Mononuclear cell (primary cell): ENCODE data around the gene MYBPC3. TPM values are rescaled to one million over a fixed set of nuclear protein-coding genes. Genes with fewer than 3 reads are reported as not detected.
"Not testable (repeated sequence)": the region's sequence is repeated elsewhere in the genome, so short reads cannot be mapped to it uniquely, and the experiment has no call there.

Experiments used
- H3K27me3 ChIP-seq: 2 replicates; pipeline ENCODE4 v1.6.0; 2011; ENCODE audit warnings: low read length, control low read depth; ENCODE audit not compliant: insufficient read depth
- H3K4me1 ChIP-seq: 2 replicates; pipeline ENCODE4 v1.5.1; 2011; ENCODE audit warnings: mild to moderate bottlenecking, low read length, control low read depth; ENCODE audit not compliant: insufficient read depth
- H3K4me3 ChIP-seq: 2 replicates; pipeline ENCODE4 v1.5.1; 2011; ENCODE audit warnings: mild to moderate bottlenecking, low read length, moderate library complexity
- H3K9me3 ChIP-seq: 2 replicates; pipeline ENCODE4 v1.5.1; 2011; ENCODE audit warnings: low read depth, mild to moderate bottlenecking, control low read depth, low read length
- total RNA-seq: library from RNA; depleted of rRNA; stranded (reverse); fragments of >200 nt; gene quantifications from one replicate; pipeline ENCODE4 v1.2.3, GENCODE V29; 2012

MYBPC3 gene
- total RNA-seq, 1 donor = 0.21 TPM

- Histone ChIP-seq H3K4me1 (no peaks in the 10 kb centered on the region), H3K4me3 (no peak overlapping the region), H3K9me3 (no peaks in the 10 kb centered on the region), H3K27me3 (no peaks in the 10 kb centered on the region)
Measured at GRCh38 chr11:47329431-47329986, 23.0 kb downstream of the MYBPC3 start.

- no peak overlapping the region for H3K4me3 ChIP-seq
- no peaks in the 10 kb centered on the region for H3K27me3 ChIP-seq
- H3K4me1 ChIP-seq = no peaks in the 10 kb centered on the region
- no peaks in the 10 kb centered on the region for H3K9me3 ChIP-seq
Measured at GRCh38 chr11:47328449-47329390, 23.8 kb downstream of the MYBPC3 start.

GRCh38 chr11:47327949-47328348 is 24.6 kb downstream of the MYBPC3 start:
- Histone ChIP-seq H3K4me3 (no peak overlapping the region), H3K9me3 (no peaks in the 10 kb centered on the region), H3K27me3 (no peaks in the 10 kb centered on the region), H3K4me1 (no peaks in the 10 kb centered on the region)

- no peaks in the 10 kb centered on the region for H3K4me1 ChIP-seq
- no peak overlapping the region for H3K4me3 ChIP-seq
- no peaks in the 10 kb centered on the region for H3K27me3 ChIP-seq
- no peaks in the 10 kb centered on the region for H3K9me3 ChIP-seq
Measured at GRCh38 chr11:47327025-47327424, 25.5 kb downstream of the MYBPC3 start.

GRCh38 chr11:47326198-47326597 is 26.3 kb downstream of the MYBPC3 start:
- H3K9me3 ChIP-seq = no peaks in the 10 kb centered on the region
- H3K27me3 ChIP-seq = no peaks in the 10 kb centered on the region
- H3K4me1 ChIP-seq = no peaks in the 10 kb centered on the region
- no peak overlapping the region for H3K4me3 ChIP-seq

GRCh38 chr11:47325271-47326041 is 27.0 kb downstream of the MYBPC3 start:
- no peak overlapping the region for H3K4me3 ChIP-seq
- no peaks in the 10 kb centered on the region for H3K27me3 ChIP-seq
- H3K4me1 ChIP-seq = no peaks in the 10 kb centered on the region
- no peaks in the 10 kb centered on the region for H3K9me3 ChIP-seq

GRCh38 chr11:47324520-47324919 is 28.0 kb downstream of the MYBPC3 start:
- H3K27me3 ChIP-seq = no peaks in the 10 kb centered on the region
- no peaks in the 10 kb centered on the region for H3K9me3 ChIP-seq
- H3K4me3 ChIP-seq = no peak overlapping the region
- no peaks in the 10 kb centered on the region for H3K4me1 ChIP-seq

GRCh38 chr11:47318166-47318565 is 34.3 kb downstream of the MYBPC3 start:
- no peaks in the 10 kb centered on the region for H3K4me1 ChIP-seq
- H3K4me3 ChIP-seq = no peak overlapping the region
- no peaks in the 10 kb centered on the region for H3K27me3 ChIP-seq
- no peaks in the 10 kb centered on the region for H3K9me3 ChIP-seq

GRCh38 chr11:47317064-47317828 is 35.3 kb downstream of the MYBPC3 start:
- no peak overlapping the region for H3K4me3 ChIP-seq
- H3K9me3 ChIP-seq = no peaks in the 10 kb centered on the region
- no peaks in the 10 kb centered on the region for H3K27me3 ChIP-seq
- no peaks in the 10 kb centered on the region for H3K4me1 ChIP-seq

- H3K4me1 ChIP-seq, H3K9me3 ChIP-seq, H3K4me3 ChIP-seq, H3K27me3 ChIP-seq: not testable (repeated sequence)
Measured at GRCh38 chr11:47316501-47316900, 36.0 kb downstream of the MYBPC3 start.

GRCh38 chr11:47314992-47315391 is 37.5 kb downstream of the MYBPC3 start:
- Histone ChIP-seq H3K4me3 (no peak overlapping the region), H3K4me1 (no peaks in the 10 kb centered on the region), H3K27me3 (no peaks in the 10 kb centered on the region), H3K9me3 (no peaks in the 10 kb centered on the region)

GRCh38 chr11:47308050-47308823 is 44.3 kb downstream of the MYBPC3 start:
- H3K27me3 ChIP-seq = no peaks in the 10 kb centered on the region
- no peaks in the 10 kb centered on the region for H3K4me1 ChIP-seq
- no peaks in the 10 kb centered on the region for H3K9me3 ChIP-seq
- no peak overlapping the region for H3K4me3 ChIP-seq

GRCh38 chr11:47306484-47306844 is 46.0 kb downstream of the MYBPC3 start:
- Histone ChIP-seq H3K4me3 (no peak overlapping the region), H3K27me3 (no peaks in the 10 kb centered on the region), H3K4me1 (no peaks in the 10 kb centered on the region), H3K9me3 (peaks cover 6% of the 10 kb centered on the region)
